LNCAP (cell line): ENCODE measurements around the gene ATP6V0A1.

Experiments used
- CTCF ChIP-seq: fragments of 450-650 bp; IDR thresholded peaks from 2 replicates; pipeline ENCODE4 v1.5.1; 2017; ENCODE audit warnings: mild to moderate bottlenecking

ATP6V0A1 gene

GRCh38 chr17:42518046-42518754 is 59.5 kb downstream of the ATP6V0A1 start:
- TF ChIP-seq CTCF: no peak

GRCh38 chr17:42518755-42519545 is 60.3 kb downstream of the ATP6V0A1 start:
- no peak for TF ChIP-seq CTCF

GRCh38 chr17:42519546-42520491 is 61.1 kb downstream of the ATP6V0A1 start:
- TF ChIP-seq CTCF: no peak

- peak; percentile 38; the same call in 1 of the 2 replicates for TF ChIP-seq CTCF
These were observed 61.9 kb downstream of the ATP6V0A1 start for GRCh38 chr17:42520540-42520951.

- TF ChIP-seq CTCF: no peak
These were observed 62.4 kb downstream of the ATP6V0A1 start for GRCh38 chr17:42521036-42521435.

- TF ChIP-seq CTCF: no peak
These were observed 63.1 kb downstream of the ATP6V0A1 start for GRCh38 chr17:42521666-42522262.
